H7 (cell line): ENCODE results near the gene PPP6R2. TPM values are rescaled to one million over a fixed set of nuclear protein-coding genes. Genes with fewer than 3 reads are reported as not detected.

Experiments used
- DNase-seq: peaks from one replicate; pipeline ENCODE4 v3.0.0; 2012
- H3K27me3 ChIP-seq: 2 replicates; pipeline ENCODE4 v1.6.0; 2011; ENCODE audit warnings: mild to moderate bottlenecking, low read length; ENCODE audit not compliant: control insufficient read depth, insufficient read depth
- H3K36me3 ChIP-seq: replicated peaks from 2 replicates; pipeline ENCODE4 v1.5.1; 2011; ENCODE audit warnings: low read length; ENCODE audit not compliant: control insufficient read depth, insufficient read depth
- H3K4me3 ChIP-seq: 2 replicates; pipeline ENCODE4 v1.5.1; 2011; ENCODE audit warnings: low read depth, mild to moderate bottlenecking, control low read depth, low read length, moderate library complexity; ENCODE audit not compliant: insufficient read depth
- total RNA-seq: library from RNA; depleted of rRNA; stranded (reverse); fragments of >200 nt; shearing (Covaris generic); gene quantifications from 2 replicates; pipeline ENCODE4 v1.2.3, GENCODE V29; 2014

Gene PPP6R2
- total RNA-seq, 1 experiment from 2014 or later = 48.7 TPM

DNA sequence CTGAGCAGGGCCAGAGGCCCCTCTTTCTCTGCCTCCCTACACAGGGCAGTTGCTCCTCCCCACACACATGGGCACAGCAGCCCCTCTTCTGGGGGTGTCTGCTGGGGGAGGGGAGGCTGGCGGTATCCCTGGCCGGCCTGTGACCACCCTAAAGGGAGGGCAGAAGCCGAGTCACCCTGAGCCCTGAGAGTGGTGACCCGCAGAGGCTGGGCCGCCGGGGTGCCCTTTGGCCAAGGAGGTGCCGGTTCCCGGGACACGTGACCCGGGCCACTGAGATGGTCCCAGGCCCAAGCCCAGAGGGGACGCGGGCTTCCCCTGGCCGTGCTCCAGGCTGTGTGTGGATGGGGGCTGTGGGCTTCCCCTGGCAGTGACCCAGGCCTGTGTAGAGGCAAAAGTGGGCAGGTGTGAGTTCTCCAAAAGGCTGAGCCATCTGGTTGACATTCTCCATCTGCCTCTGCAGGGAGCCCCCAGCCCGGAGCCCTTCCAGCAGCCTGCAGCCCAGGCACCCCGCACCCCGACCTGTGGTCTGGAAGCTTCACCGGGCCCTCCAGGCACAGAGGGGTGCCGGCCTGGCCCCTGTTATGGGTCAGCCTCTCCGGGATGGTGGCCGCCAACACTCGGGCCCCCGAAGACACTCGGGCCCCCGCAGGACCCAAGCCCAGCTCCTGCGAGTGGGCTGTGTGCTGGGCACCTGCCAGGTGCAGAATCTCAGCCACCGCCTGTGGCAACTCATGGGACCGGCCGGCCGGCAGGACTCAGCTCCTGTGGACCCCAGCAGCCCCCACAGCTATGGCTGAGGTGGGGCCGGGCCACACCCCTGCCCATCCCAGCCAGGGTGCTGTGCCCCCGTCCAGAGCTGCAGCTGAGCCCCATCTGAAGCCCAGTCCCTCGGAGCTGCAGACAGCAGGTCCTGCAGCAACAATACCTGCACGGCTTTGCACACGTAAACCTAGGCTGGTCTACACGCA lies 139.3 kb downstream of the PPP6R2 start:
- DNase-seq = peak; percentile 88
- peaks cover 17% of the 10 kb centered on the region for H3K27me3 ChIP-seq
- no peaks in the 10 kb centered on the region; the same call in 1 of the 2 replicates for H3K36me3 ChIP-seq
- H3K4me3 ChIP-seq = peak overlapping the region; percentile 71

DNA sequence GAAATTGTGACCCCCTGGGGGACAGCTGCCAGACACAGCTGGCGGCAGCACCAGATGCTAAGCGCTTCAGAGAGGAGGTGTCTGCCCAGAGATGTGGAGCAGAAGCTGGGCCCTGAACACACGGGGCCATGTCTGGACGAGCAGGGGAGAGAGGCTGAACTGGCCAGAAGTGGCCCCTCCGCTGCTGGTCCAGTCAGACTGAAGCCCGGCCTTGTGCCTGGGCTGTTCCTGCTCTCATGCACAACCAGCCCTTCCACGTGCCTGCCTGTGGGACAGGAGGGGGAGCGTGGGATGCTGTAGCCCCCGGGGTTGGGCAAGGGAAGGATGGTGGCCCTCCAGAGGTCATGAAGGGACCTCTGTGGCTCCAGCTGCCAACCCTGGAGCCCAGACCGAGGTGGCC lies 140.0 kb downstream of the PPP6R2 start:
- DNase-seq = no peak
- Histone ChIP-seq H3K4me3 (no peak overlapping the region), H3K36me3 (no peaks in the 10 kb centered on the region; the same call in 1 of the 2 replicates), H3K27me3 (peaks cover 17% of the 10 kb centered on the region)

DNA sequence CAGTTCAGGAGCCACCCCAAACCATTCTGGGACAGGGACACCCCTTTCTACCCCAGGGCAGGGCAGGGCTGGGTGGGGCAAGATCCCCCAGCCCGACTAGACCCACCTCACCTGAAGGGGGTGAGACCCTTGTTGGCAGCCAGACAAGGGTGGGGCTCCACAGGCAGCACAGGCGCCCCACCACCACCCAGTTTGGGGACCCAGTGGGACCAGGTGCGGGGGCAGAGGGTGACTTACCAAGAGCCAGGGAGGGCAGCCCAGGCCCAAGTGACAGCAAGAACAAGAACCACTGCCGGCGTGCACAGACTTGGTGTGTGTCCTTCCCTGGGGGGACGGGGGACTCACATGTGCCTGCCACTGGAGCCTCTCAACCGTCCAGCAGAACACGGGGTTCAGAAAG lies 140.4 kb downstream of the PPP6R2 start:
- Histone ChIP-seq H3K4me3 (no peak overlapping the region), H3K27me3 (peaks cover 17% of the 10 kb centered on the region), H3K36me3 (no peaks in the 10 kb centered on the region; the same call in 1 of the 2 replicates)
- DNase-seq = no peak

DNA sequence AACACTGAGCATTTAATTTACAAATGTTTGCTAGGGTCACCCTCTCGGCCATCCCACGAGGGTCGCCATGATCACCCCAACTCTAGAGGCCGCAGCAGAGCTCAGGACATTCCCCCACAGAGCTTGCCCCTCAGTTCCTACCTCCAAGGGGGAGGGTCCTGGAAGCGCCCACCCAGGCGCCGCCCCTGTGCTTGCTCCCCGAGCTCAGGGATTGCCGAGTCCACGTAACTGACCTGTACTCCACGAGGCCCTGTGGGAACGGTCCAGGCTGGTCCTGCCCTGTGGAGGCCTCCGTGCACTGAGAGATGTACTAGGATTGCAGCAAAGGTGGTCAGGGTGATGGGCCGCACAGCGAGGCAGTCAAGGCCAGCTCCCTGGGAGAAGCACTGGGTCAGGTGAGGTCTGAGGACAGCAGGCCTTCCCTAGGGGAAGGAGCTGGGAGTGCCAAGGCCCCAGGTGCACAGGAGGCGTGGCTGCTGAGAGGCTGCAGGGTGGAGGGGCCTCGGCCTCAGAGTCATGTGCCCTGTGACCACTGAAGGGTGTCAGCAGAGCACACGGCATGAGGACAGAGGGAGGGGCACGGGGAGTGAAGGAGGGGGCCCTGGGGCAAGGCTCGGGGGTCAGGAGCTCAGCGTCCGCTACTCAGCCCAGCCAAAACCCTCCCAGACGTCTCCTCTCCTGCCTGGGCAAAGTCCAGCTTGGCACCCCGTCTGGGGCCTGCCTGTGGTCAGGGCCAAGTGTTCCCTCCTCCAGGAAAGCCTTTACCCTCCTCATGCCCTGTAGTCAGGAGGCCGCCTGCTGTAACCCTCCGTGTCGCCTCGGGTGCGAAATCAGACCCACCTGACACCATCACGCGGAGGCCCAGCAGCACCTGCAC lies 141.1 kb downstream of the PPP6R2 start:
- DNase-seq = no peak
- H3K4me3 ChIP-seq = no peak overlapping the region
- peaks cover 17% of the 10 kb centered on the region for H3K27me3 ChIP-seq
- H3K36me3 ChIP-seq = no peaks in the 10 kb centered on the region; the same call in 1 of the 2 replicates

DNA sequence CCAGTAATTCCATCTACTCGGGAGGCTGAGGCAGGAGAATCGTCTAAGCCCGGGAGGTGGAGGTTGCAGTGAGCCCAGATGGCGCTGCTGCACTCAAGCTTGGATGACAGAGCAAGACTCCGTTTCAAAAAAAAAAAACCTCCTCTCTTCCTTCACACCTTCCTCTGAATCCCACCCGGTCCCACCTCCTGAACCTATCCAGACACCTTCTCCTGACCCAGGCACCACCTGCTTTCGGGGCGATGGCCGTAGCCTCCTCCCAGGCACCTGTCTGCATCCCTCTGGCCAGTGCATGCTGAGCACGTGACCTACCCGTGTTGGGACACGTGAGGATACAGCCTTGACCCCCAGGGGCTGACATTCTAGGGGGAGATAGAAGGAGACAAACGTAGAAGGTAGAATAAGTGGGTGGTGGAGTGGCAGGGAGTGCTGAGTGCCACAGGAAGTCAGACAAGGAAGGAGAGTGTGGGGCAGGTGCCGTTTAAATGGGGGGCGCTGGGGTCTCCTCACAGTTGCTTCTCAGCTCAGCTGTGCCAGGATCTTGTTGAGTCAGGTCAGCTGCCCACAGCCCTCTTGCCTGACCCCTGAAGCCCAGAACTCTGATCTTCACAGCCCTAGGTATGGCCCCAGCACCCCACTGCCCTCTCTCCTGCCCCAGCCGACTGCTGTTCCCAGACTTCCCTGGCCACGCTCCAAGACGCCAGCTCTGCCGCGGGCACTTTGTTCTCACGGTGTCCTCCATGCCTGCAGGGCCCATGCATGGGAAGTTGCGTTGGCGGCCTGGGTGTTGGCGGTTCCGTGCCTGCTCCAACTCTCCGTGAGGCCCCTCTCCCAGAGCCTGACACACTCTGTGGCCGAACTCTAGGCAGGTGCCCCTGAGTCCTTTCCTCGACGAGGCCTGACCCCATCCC lies 142.3 kb downstream of the PPP6R2 start:
- H3K4me3 ChIP-seq = no peak overlapping the region
- peaks cover 7% of the 10 kb centered on the region for H3K27me3 ChIP-seq
- DNase-seq = no peak
- no peaks in the 10 kb centered on the region; the same call in 1 of the 2 replicates for H3K36me3 ChIP-seq

DNA sequence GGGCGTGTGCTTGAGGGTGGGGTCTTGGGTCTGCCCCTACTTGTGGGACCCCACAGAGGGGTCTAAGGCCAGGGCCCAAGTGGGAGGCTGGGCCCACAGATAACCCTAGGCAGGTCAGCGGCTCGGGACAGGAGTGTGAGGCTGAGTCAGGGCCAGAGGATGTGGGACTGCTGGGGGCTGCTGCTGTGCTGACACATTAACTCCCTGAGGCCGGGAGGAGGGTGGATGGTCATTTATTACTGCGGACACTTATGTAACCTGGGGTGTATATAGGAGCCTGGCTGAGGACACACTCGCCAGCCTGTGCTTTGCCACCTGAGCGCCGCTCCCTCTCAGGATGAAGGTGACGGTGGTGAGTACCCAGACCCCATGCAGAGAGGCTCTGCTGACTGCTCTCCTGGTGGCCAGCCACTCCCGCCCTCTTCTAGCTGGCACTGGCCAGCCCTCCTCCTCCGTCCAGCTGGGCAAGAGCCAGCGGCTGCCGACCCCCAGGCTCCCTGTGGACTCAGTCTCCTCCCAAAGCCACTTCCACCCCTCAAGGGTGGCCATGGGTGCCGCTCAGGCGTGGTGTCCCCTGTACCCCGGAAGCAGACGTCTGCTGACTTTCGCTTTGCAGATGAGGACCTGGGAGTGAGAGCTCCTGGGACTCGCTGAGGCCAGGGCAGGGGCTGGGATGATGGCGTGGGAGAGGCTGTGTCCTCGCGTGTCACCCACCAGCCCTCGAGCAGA lies 143.6 kb downstream of the PPP6R2 start, which contains the start of gene MIOX:
MIOX (plus strand) TSS at position 299 of the 729 bp plus-strand sequence; CDS start at position 338, 39 bp downstream.
- Histone ChIP-seq H3K27me3 (no peaks in the 10 kb centered on the region; the same call in 1 of the 2 replicates), H3K36me3 (no peaks in the 10 kb centered on the region; the same call in 1 of the 2 replicates), H3K4me3 (no peak within 1 kb of the TSS)
- no peak for DNase-seq

DNA sequence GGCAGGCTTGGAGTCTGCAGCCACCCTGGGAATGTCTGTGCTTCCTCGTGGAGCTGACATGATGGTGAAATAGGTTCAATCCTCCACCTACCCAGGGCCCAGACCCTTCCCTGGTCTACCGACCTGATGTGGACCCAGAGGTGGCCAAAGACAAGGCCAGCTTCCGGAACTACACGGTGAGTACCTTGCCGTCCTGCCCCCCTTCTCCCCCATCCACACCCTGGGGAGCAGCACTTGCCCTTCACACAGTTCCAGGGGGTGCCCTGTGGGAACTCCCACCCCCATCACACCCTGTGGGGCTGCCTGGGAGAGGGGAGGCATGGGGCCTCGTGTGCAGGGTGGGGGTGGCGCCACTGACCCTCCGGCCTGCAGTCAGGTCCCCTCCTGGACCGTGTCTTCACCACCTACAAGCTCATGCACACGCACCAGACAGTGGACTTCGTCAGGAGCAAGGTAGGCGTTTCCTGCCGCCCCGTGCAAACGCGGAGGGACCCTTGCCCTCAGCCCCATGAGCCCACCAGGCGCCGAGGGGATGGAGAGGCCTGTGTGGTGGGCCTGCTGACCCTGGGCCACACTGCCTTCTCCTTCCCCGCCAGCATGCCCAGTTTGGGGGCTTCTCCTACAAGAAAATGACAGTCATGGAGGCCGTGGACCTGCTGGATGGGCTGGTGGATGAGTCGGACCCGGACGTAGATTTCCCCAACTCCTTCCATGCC lies 144.3 kb downstream of the PPP6R2 start:
- Histone ChIP-seq H3K27me3 (no peaks in the 10 kb centered on the region), H3K36me3 (no peaks in the 10 kb centered on the region; the same call in 1 of the 2 replicates), H3K4me3 (no peak overlapping the region)
- DNase-seq = no peak

DNA sequence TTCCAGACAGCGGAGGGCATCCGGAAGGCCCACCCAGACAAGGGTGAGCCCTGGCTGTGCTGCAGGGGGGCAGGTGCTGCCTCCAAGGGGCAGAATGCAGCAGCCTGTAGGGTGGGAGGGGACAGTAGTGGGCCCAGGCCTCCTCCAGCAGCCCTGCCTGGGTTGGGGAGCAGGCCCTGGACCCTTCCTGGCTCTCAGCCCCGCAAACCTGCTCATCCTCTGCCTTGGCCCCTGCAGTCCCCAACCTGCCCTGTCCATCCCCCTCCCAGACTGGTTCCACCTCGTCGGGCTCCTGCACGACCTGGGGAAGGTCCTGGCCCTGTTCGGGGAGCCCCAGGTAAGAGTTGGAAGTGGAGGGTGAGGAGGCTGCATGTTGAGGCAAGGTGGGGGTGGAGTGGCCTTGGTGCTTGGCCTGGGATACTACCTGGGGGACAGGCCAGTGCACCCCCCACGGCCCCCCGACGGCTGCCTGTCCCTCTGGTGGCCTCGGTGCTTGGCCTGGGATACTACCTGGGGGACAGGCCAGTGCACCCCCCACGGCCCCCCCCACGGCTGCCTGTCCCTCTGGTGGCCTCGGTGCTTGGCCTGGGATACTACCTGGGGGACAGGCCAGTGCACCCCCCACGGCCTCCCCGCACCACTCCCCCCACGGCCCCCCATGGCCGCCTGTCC lies 145.0 kb downstream of the PPP6R2 start:
- Histone ChIP-seq H3K4me3 (no peak overlapping the region), H3K36me3 (no peaks in the 10 kb centered on the region), H3K27me3 (no peaks in the 10 kb centered on the region)
- DNase-seq = no peak

DNA sequence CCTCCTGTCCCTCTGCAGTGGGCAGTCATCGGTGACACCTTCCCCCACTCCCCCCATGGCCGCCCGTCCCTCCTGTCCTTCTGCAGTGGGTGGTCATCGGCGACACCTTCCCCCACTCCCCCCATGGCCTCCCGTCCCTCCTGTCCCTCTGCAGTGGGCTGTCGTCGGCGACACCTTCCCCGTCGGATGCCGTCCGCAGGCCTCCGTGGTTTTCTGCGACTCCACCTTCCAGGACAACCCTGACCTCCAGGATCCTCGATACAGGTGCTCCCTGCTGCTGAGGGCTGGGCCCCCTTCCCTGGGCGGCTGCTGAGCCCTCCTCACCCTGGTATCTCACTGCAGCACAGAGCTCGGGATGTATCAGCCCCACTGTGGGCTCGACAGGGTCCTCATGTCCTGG lies 145.8 kb downstream of the PPP6R2 start:
- no peak overlapping the region for H3K4me3 ChIP-seq
- DNase-seq = no peak

DNA sequence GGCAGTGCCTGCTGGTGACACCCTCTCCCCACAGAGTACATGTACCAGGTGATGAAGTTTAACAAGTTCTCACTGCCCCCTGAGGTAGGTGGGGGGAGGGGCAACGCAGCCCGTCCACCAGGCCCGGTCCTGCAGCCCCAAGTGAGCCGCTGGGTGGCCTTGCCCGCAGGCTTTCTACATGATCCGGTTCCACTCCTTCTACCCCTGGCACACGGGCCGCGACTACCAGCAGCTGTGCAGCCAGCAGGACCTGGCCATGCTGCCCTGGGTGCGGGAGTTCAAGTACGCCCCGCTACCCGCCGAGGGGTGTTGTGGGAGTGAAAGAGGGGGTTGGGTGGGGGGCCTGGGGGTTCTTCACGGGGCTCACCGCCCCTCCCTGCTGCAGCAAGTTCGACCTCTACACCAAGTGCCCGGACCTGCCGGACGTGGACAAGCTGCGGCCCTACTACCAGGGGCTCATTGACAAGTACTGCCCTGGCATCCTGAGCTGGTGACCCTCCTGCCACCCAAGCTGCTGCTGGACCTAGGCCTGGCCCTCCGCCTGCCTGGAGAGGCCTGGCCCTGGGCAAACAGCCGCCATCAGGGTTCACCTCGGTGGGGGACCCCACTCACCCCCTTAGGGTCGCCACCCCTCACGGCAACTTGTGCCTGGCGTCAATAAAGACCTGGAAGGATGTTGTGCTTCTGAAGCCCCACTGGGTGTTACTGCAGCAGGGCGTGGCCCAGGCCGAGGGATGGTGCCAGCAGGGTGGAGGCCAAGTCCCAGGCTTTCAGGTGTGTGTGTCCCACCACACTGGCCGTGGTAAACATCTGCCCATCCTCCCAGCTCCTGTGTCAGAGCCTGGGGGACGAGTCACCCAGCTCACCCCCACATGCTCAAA lies 146.5 kb downstream of the PPP6R2 start:
- H3K36me3 ChIP-seq = no peaks in the 10 kb centered on the region
- no peak overlapping the region for H3K4me3 ChIP-seq
- no peaks in the 10 kb centered on the region for H3K27me3 ChIP-seq
- peak; percentile 78 for DNase-seq

More for the DNA sequence above, 145.8 kb downstream of the PPP6R2 start:
- Histone ChIP-seq H3K27me3 (no peaks in the 10 kb centered on the region), H3K36me3 (no peaks in the 10 kb centered on the region)

DNA sequence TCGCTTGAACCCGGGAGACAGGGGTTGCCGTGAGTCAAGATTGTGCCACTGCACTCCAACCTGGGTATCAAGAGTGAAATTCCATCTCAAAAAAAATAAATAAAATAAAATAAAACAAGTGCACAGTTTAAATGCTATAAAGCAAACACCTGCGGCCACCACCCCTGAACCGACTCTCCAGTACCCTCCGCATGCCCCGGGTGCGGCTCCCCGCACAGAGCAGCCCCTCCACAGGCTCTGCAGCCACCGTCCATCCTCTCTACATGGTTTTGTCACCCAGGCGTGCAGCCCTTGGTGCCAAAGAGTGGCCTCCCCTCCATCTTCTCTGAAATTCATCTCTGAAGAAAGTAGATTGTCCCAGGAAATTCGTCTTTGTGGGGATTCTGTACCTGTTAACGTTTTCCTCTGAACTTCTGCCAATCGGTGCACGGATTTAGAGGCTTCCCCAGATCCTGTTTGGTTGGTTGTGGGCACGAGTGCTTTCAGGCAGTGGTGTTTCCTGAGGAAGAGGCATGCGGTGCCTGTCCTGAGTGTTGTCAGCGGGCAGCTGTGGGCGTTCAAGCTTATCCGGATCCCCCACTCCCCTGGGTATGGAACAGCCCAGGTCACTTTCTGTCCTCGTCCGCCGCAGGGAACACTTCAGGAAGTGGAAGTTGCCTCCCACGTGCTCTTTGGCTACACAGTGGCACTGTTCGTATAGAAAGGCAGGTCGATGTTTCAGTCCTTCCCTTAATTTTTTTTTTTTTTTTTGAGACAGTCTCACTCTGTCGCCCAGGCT lies 147.6 kb downstream of the PPP6R2 start:
- Histone ChIP-seq H3K36me3 (no peaks in the 10 kb centered on the region), H3K27me3 (no peaks in the 10 kb centered on the region), H3K4me3 (no peak overlapping the region)
- DNase-seq = no peak
